HepG2 (cell line): ENCODE data around the gene SHC3. TPM values are rescaled to one million over a fixed set of nuclear protein-coding genes. Genes with fewer than 3 reads are reported as not detected.
A peak's percentile ranks its signal among the peaks of the same experiment; 100 is the strongest.

ENCODE experiments used
- ESRRA ChIP-seq: sonication (generic); formaldehyde crosslinking; IDR thresholded peaks from 2 replicates; pipeline ENCODE4 v1.5.1; 2020; ENCODE audit warnings: mild to moderate bottlenecking, low read depth, missing genetic modification reagents
- ETV6 ChIP-seq: sonication (generic); formaldehyde crosslinking; conservative IDR thresholded peaks from 2 replicates; pipeline ENCODE4 v1.4.0; 2020; ENCODE audit warnings: missing genetic modification reagents
- HMGXB4 ChIP-seq, 2 experiments: sonication (generic) in 1 of 2; formaldehyde crosslinking in 1 of 2; IDR thresholded peaks; 2 replicates each; pipeline versions ENCODE4 v1.4.0 to v1.6.1; 2018 to 2020; ENCODE audit warnings: missing genetic modification reagents in 2 of 2, borderline replicate concordance in 1 of 2, low read depth in 1 of 2, mild to moderate bottlenecking in 1 of 2, missing biosample characterization in 1 of 2
- KDM2A ChIP-seq: sonication (generic); formaldehyde crosslinking; IDR thresholded peaks from 2 replicates; pipeline ENCODE4 v1.4.0; 2020; ENCODE audit warnings: low read depth, missing genetic modification reagents, borderline replicate concordance
- KDM5B ChIP-seq: sonication (generic); formaldehyde crosslinking; IDR thresholded peaks from 2 replicates; pipeline ENCODE4 v1.4.0; 2020; ENCODE audit warnings: missing genetic modification reagents, mild to moderate bottlenecking, borderline replicate concordance
- MTA1 ChIP-seq: sonication (generic); formaldehyde crosslinking; IDR thresholded peaks from 2 replicates; pipeline ENCODE4 v1.4.0; 2020; ENCODE audit warnings: missing genetic modification reagents, mild to moderate bottlenecking, borderline replicate concordance
- SOX13 ChIP-seq, 3 experiments: fragments of 450-650 bp in 1 of 3; sonication (generic) in 1 of 3; formaldehyde crosslinking in 1 of 3; IDR thresholded peaks in 2 of 3; conservative IDR thresholded peaks in 1 of 3; 2 replicates each; pipeline versions ENCODE4 v1.5.0 to v1.6.1; 2016 to 2020; ENCODE audit warnings: antibody characterized with exemption in 1 of 3, mild to moderate bottlenecking in 1 of 3, missing compliant biosample characterization in 1 of 3, missing genetic modification reagents in 1 of 3, moderate library complexity in 1 of 3
- ZBTB38 ChIP-seq: sonication (generic); formaldehyde crosslinking; IDR thresholded peaks from 2 replicates; pipeline ENCODE4 v1.5.1; 2020; ENCODE audit warnings: mild to moderate bottlenecking, missing genetic modification reagents
- ZMYM4 ChIP-seq: sonication (generic); formaldehyde crosslinking; IDR thresholded peaks from 2 replicates; pipeline ENCODE4 v1.8.1; 2023; ENCODE audit warnings: mild to moderate bottlenecking, missing genetic modification reagents
- ZNF652 ChIP-seq: IDR thresholded peaks from 2 replicates; pipeline ENCODE4 v1.6.1; 2016; ENCODE audit warnings: low read depth, borderline replicate concordance
- ZNF788 ChIP-seq: sonication (generic); formaldehyde crosslinking; IDR thresholded peaks from 2 replicates; pipeline ENCODE4 v1.5.0; 2020; ENCODE audit warnings: mild to moderate bottlenecking, missing genetic modification reagents, borderline replicate concordance
- polyA plus RNA-seq, 8 experiments: library from polyadenylated mRNA; depleted of rRNA in 3 of 8; stranded (reverse) in 7 of 8; unstranded in 1 of 8; fragments of >200 nt; fragmentation: Illumina TruSeq in 4 of 8; extraction: Trizol in 4 of 8; gene quantifications; 2 replicates each; pipeline versions ENCODE4 v1.2.1 to v1.2.3, GENCODE V29; 2011 to 2016; ENCODE audit warnings: low read depth in 4 of 8, missing spikeins in 1 of 8, mixed read lengths in 1 of 8; ENCODE audit not compliant: insufficient read depth in 1 of 8
- total RNA-seq, 5 experiments: library from RNA; depleted of rRNA; stranded (reverse); fragments of >200 nt; fragmentation: Illumina TruSeq; extraction: Trizol; gene quantifications; 2 replicates each; pipeline ENCODE4 v1.2.3, GENCODE V29; 2016; ENCODE audit warnings: low read depth in 1 of 5

SHC3 gene
- total and polyA plus RNA-seq, 2 of the 13 experiments (the other 11 are each of a cell fraction or from before 2014, with no cell fraction given), result 0.09 to 0.89 TPM

GRCh38 chr9:89179895-89180734 is 1.5 kb upstream of the SHC3 start (continued):
- no peak for TF ChIP-seq SOX13 (IDR thresholded peaks at IDR 0.05)
- TF ChIP-seq SOX13 (CRISPR knock-in tag; conservative IDR thresholded peaks at IDR 0.05 in 1 of 2, IDR thresholded peaks at IDR 0.05 in 1 of 2), result peak in 1 of 2 experiments; percentile 3; a peak in 1 of 4 replicates
- peak; percentile 59; the same call in 1 of the 2 replicates for TF ChIP-seq MTA1 (CRISPR knock-in tag)
- peak; percentile 55; the same call in 1 of the 2 replicates for TF ChIP-seq ZMYM4 (CRISPR knock-in tag)
- TF ChIP-seq ESRRA (CRISPR knock-in tag), result peak; percentile 60; the same call in 1 of the 2 replicates
- TF ChIP-seq HMGXB4 (CRISPR knock-in tag; IDR thresholded peaks at IDR 0.05; ENCODE audit: borderline replicate concordance in 1 of 2, low read depth in 1 of 2), result no peak
- peak; percentile 45; the same call in 1 of the 2 replicates for TF ChIP-seq KDM2A (CRISPR knock-in tag)
- TF ChIP-seq ZNF788 (CRISPR knock-in tag), result peak; percentile 51; the same call in 1 of the 2 replicates
- TF ChIP-seq KDM5B (CRISPR knock-in tag), result peak; percentile 39; the same call in 1 of the 2 replicates
- no peak for TF ChIP-seq ETV6 (CRISPR knock-in tag)
- 0 out of 2 replicates have a peak, but pooled peaks have one; percentile 4 for TF ChIP-seq ZNF652 (CRISPR knock-in tag)
- 0 out of 2 replicates have a peak, but pooled peaks have one; percentile 16 for TF ChIP-seq ZBTB38 (CRISPR knock-in tag)
- TF ChIP-seq, all 625 proteins: peak for 128
